Measurements from ENCODE around the gene RHBDD2. TPM values are rescaled to one million over a fixed set of nuclear protein-coding genes. Genes with fewer than 3 reads are reported as not detected.
"Not testable (repeated sequence)": the region's sequence is repeated elsewhere in the genome, so short reads cannot be mapped to it uniquely, and the experiment has no call there.

RHBDD2 gene
- total and polyA plus RNA-seq, 7 donors: 14.3 to 45.0 (median 28.2) TPM

- Histone ChIP-seq H3K4me3 (no peak overlapping the region), H3K27ac (no peak overlapping the region), H3K27me3 (no peaks in the 10 kb centered on the region), H3K36me3 (no peaks in the 10 kb centered on the region), H3K9me3 (no peaks in the 10 kb centered on the region), H3K4me1 (no peaks in the 10 kb centered on the region)
- DNase-seq: no peak
- 61 to 81% methylated on average over 10 of the region's 10 CpGs for WGBS, 2 donors
- no peak for TF ChIP-seq CTCF (IDR thresholded peaks at IDR 0.05)
- no peak for TF ChIP-seq POLR2A (IDR thresholded peaks at IDR 0.05)
- no peak for TF ChIP-seq EP300 (IDR thresholded peaks at IDR 0.05)
- intact Hi-C loops (cut with DNase I): no loop called here
Observed at GRCh38 chr7:75906991-75907667, 28.3 kb downstream of the RHBDD2 start.

- intact Hi-C loops (cut with DNase I); H3K36me3 ChIP-seq; H3K9me3 ChIP-seq; DNase-seq; H3K4me3 ChIP-seq; H3K27ac ChIP-seq; H3K27me3 ChIP-seq; H3K4me1 ChIP-seq: not testable (repeated sequence)
- WGBS, 2 donors: 88 to 93% methylated on average over 9 of the region's 9 CpGs
Observed at GRCh38 chr7:75907668-75908039, 28.8 kb downstream of the RHBDD2 start.

GRCh38 chr7:75909521-75910132 is 30.8 kb downstream of the RHBDD2 start:
- DNase-seq: no peak
- TF ChIP-seq POLR2AphosphoS5 (IDR thresholded peaks at IDR 0.05): no peak
- TF ChIP-seq EP300 (IDR thresholded peaks at IDR 0.05): no peak
- no peak for TF ChIP-seq POLR2A (IDR thresholded peaks at IDR 0.05)
- no peak for TF ChIP-seq CTCF (IDR thresholded peaks at IDR 0.05)
- Histone ChIP-seq H3K27me3 (no peaks in the 10 kb centered on the region), H3K4me3 (no peak overlapping the region), H3K27ac (no peak overlapping the region), H3K9me3 (no peaks in the 10 kb centered on the region), H3K36me3 (no peaks in the 10 kb centered on the region), H3K4me1 (peaks cover 0 to 9% (median 7%) of the 10 kb centered on the region in 4 donors)
- intact Hi-C loops (cut with DNase I): no loop called here
- WGBS, 2 donors: 90 to 94% methylated on average over 5 of the region's 5 CpGs

GRCh38 chr7:75911186-75911585 is 32.4 kb downstream of the RHBDD2 start:
- H3K36me3 ChIP-seq; H3K27ac ChIP-seq; DNase-seq; intact Hi-C loops (cut with DNase I); H3K9me3 ChIP-seq; H3K4me3 ChIP-seq; H3K27me3 ChIP-seq: not testable (repeated sequence)
- peaks cover 0 to 17% (median 11%) of the 10 kb centered on the region in 4 donors for H3K4me1 ChIP-seq
- 63 to 78% methylated on average over 12 of the region's 12 CpGs for WGBS, 2 donors

GRCh38 chr7:75913437-75913836 is 34.6 kb downstream of the RHBDD2 start:
- Histone ChIP-seq H3K4me1 (peaks cover 0 to 30% (median 22%) of the 10 kb centered on the region in 4 donors), H3K27ac (no peak overlapping the region), H3K4me3 (no peak overlapping the region), H3K36me3 (no peaks in the 10 kb centered on the region), H3K27me3 (no peaks in the 10 kb centered on the region), H3K9me3 (no peaks in the 10 kb centered on the region)
- 96 to 99% methylated on average over 6 of the region's 6 CpGs for WGBS, 2 donors
- intact Hi-C loops (cut with DNase I): no loop called here
- TF ChIP-seq EP300 (IDR thresholded peaks at IDR 0.05): no peak
- no peak for TF ChIP-seq POLR2A (IDR thresholded peaks at IDR 0.05)
- TF ChIP-seq POLR2AphosphoS5 (IDR thresholded peaks at IDR 0.05): no peak
- TF ChIP-seq CTCF (IDR thresholded peaks at IDR 0.05): no peak
- DNase-seq: no peak

Measured in sigmoid colon (tissue), 7 donors.